MM.1S (cell line): ENCODE measurements around the gene ELP5.
A peak's percentile ranks its signal among the peaks of the same experiment; 100 is the strongest.

Experiments
- DNase-seq: peaks from one replicate; pipeline ENCODE4 v3.0.0-alpha.2; 2015
- H2AFZ ChIP-seq: fragments of 300-600 bp; sonication (generic); 2 replicates; pipeline ENCODE4 v1.6.0; 2016; ENCODE audit warnings: antibody characterized with exemption, low read length
- H3F3A ChIP-seq: fragments of 300-600 bp; sonication (generic); 2 replicates; pipeline ENCODE4 v1.6.1; 2016; ENCODE audit warnings: mild to moderate bottlenecking, antibody characterized with exemption, low read length, moderate library complexity, mixed read lengths; ENCODE audit not compliant: insufficient read depth
- H3K27ac ChIP-seq: fragments of 300-600 bp; sonication (generic); 2 replicates; pipeline ENCODE4 v1.5.1; 2016; ENCODE audit warnings: mild to moderate bottlenecking, low read length
- H3K27me3 ChIP-seq: fragments of 300-600 bp; sonication (generic); replicated peaks from 2 replicates; pipeline ENCODE4 v1.6.0; 2016; ENCODE audit warnings: low read length; ENCODE audit not compliant: insufficient read depth
- H3K36me3 ChIP-seq: fragments of 300-600 bp; sonication (generic); replicated peaks from 2 replicates; pipeline ENCODE4 v1.6.1; 2016; ENCODE audit warnings: mild to moderate bottlenecking, low read length, mixed read lengths; ENCODE audit not compliant: insufficient read depth
- H3K4me1 ChIP-seq: fragments of 300-600 bp; sonication (generic); 2 replicates; pipeline ENCODE4 v1.6.1; 2016; ENCODE audit warnings: low read length, mixed read lengths
- H3K4me2 ChIP-seq: fragments of 300-600 bp; sonication (generic); 2 replicates; pipeline ENCODE4 v1.6.0; 2016; ENCODE audit warnings: low read depth, low read length
- H3K4me3 ChIP-seq: fragments of 300-600 bp; sonication (generic); 2 replicates; pipeline ENCODE4 v1.5.1; 2016; ENCODE audit warnings: low read length, mixed read lengths
- H3K79me2 ChIP-seq: fragments of 300-600 bp; sonication (generic); 2 replicates; pipeline ENCODE4 v1.6.1; 2016; ENCODE audit warnings: mixed run types, low read length, mixed read lengths
- H3K9ac ChIP-seq: fragments of 300-600 bp; sonication (generic); 2 replicates; pipeline ENCODE4 v1.6.1; 2016; ENCODE audit warnings: low read length, mixed read lengths
- H3K9me2 ChIP-seq: fragments of 300-600 bp; sonication (generic); replicated peaks from 2 replicates; pipeline ENCODE4 v1.6.1; 2016; ENCODE audit warnings: mild to moderate bottlenecking, low read length, mixed read lengths; ENCODE audit not compliant: insufficient read depth
- H3K9me3 ChIP-seq: fragments of 300-600 bp; sonication (generic); replicated peaks from 2 replicates; pipeline ENCODE4 v1.6.1; 2016; ENCODE audit warnings: mild to moderate bottlenecking, low read length, mixed read lengths; ENCODE audit not compliant: insufficient read depth
- H4K20me1 ChIP-seq: fragments of 300-600 bp; sonication (generic); 2 replicates; pipeline ENCODE4 v1.6.1; 2016; ENCODE audit warnings: mild to moderate bottlenecking, low read length, moderate library complexity, mixed read lengths; ENCODE audit not compliant: insufficient read depth
- CTCF ChIP-seq: fragments of 300-600 bp; sonication (generic); IDR thresholded peaks from 2 replicates; pipeline ENCODE4 v1.5.1; 2016; ENCODE audit warnings: antibody characterized with exemption, low read length, mixed read lengths
- EZH2 ChIP-seq: fragments of 300-600 bp; sonication (generic); optimal IDR thresholded peaks from 2 replicates; pipeline ENCODE3; 2017; ENCODE audit warnings: low read depth, mild to moderate bottlenecking, antibody characterized with exemption, low read length, mixed read lengths
- EZH2phosphoT487 ChIP-seq: fragments of 300-600 bp; sonication (generic); IDR thresholded peaks from 2 replicates; pipeline ENCODE4 v1.6.1; 2018; ENCODE audit warnings: antibody characterized with exemption, low read length

The ELP5 gene

DNA sequence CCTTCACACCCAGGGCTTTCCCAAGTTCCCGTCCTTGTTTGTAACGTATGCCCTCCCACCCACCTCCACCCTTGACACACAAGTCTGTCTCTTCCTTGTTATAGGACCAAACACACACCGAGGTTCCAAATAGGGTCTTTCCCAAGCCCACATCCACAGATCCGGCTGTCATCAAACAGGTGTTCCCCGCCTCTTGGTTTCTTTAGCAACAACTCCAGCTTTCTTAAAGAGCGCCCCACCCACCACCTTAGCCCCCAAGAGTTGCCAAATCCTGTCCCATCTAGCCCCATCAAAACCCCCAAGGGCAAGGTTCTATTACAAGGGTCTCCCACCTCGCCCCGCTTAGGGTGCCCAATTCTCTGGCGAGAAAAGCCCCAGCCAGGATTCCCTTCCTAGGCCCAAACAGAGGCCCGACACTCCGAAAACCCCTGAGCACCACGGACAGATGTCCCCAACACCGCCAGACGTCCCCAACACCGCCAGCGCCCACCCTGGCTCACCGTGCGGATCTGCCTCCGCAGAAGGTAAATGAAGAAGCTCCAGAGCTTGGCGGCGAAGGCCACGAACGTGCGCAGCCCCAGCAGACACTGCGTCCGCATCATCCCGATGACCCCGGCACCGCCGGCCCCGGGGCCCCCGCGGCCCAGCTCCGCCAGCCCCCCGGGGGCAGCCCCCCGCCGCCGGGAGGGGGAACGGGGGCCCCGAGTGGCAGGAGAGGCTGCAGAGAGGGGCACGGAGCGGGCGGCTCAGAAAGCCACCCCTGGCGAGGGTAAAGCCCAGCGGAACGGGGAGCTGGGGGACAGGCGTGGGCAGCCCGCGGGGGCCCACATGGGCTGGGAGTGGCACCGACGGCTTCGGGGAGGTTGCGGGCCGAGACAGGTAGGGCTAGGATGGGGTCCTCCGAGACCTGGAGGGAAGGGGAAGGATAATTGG is 1.1 kb upstream of the ELP5 start:
- Histone ChIP-seq H3K9me3 (no peaks in the 10 kb centered on the region), H3F3A (peaks cover 6% of the 10 kb centered on the region), H3K9me2 (no peaks in the 10 kb centered on the region), H2AFZ (no peak overlapping the region), H3K27ac (peak overlapping the region; percentile 99; the same call in 1 of the 2 replicates), H3K9ac (peak overlapping the region; percentile 99), H3K27me3 (no peaks in the 10 kb centered on the region), H3K4me2 (peak overlapping the region; percentile 72), H3K4me1 (peaks cover 18% of the 10 kb centered on the region), H3K79me2 (peaks cover 65% of the 10 kb centered on the region), H4K20me1 (no peaks in the 10 kb centered on the region), H3K4me3 (peak overlapping the region; percentile 71), H3K36me3 (0 out of 2 replicates have a peak, but pooled peaks cover 6% of the 10 kb centered on the region)
- no peak for DNase-seq
- TF ChIP-seq EZH2 (no peak), EZH2phosphoT487 (no peak), CTCF (no peak)

- Histone ChIP-seq H3K9ac (peak within 1 kb of the TSS; percentile 99), H3K4me1 (peaks cover 18% of the 10 kb centered on the region), H2AFZ (peak within 1 kb of the TSS; percentile 81), H3K79me2 (peaks cover 58% of the 10 kb centered on the region), H3K4me3 (peak within 1 kb of the TSS; percentile 71), H3K27me3 (no peaks in the 10 kb centered on the region), H3F3A (peaks cover 6% of the 10 kb centered on the region), H3K9me3 (no peaks in the 10 kb centered on the region), H3K9me2 (no peaks in the 10 kb centered on the region), H4K20me1 (no peaks in the 10 kb centered on the region), H3K36me3 (0 out of 2 replicates have a peak, but pooled peaks cover 4% of the 10 kb centered on the region), H3K4me2 (peak within 1 kb of the TSS; percentile 81), H3K27ac (peak within 1 kb of the TSS; percentile 99)
- DNase-seq = peak; percentile 99
- TF ChIP-seq CTCF (no peak), EZH2 (no peak), EZH2phosphoT487 (no peak)
These were observed 297 bp upstream of the ELP5 start, which contains the start of gene CTDNEP1 for GRCh38 chr17:7251661-7252175. Gene CTDNEP1 (minus strand): TSS chr17:7251734. CDS start chr17:7251296, 438 bp downstream.

DNA sequence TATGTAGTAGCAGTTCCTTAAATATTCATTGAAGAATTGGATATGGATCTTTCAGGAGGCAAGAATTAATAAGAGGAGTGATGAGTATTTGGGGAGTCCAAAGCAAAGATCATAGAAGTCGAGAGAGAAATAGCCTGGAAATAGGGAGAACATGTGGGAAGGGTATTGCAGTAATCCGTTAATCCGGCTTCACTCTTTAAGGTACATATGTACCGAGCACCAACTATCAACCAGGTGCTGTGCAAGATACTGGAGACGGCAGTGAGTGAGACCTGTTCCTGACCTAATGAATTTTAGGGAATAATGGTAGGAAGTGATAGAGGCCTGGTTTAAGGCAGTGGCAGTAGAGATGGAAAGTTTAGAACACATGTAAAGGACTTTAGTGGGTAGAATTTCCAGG is 1.1 kb downstream of the ELP5 start:
- Histone ChIP-seq H3K4me3 (peak overlapping the region; percentile 71), H3K9ac (peak overlapping the region; percentile 99; the same call in 1 of the 2 replicates), H3K4me1 (peaks cover 18% of the 10 kb centered on the region), H3K9me2 (no peaks in the 10 kb centered on the region), H3F3A (peaks cover 6% of the 10 kb centered on the region), H3K27ac (peak overlapping the region; percentile 99; the same call in 1 of the 2 replicates), H3K36me3 (0 out of 2 replicates have a peak, but pooled peaks cover 4% of the 10 kb centered on the region), H3K9me3 (no peaks in the 10 kb centered on the region), H2AFZ (no peak overlapping the region), H3K4me2 (peak overlapping the region; percentile 81), H4K20me1 (no peaks in the 10 kb centered on the region), H3K79me2 (peaks cover 44% of the 10 kb centered on the region), H3K27me3 (no peaks in the 10 kb centered on the region)
- no peak for DNase-seq
- TF ChIP-seq EZH2phosphoT487 (no peak), CTCF (no peak), EZH2 (no peak)
